Ishikawa (cell line): ENCODE results near the gene UBE2Q1.

Experiments used
- CEBPB ChIP-seq: IDR thresholded peaks from 2 replicates; pipeline ENCODE4 v1.6.1; 2012
- CREB1 ChIP-seq: IDR thresholded peaks from 2 replicates; pipeline ENCODE4 v1.6.1; 2012; ENCODE audit warnings: low read depth
- EGR1 ChIP-seq: IDR thresholded peaks from 2 replicates; pipeline ENCODE4 v1.6.1; 2012
- EP300 ChIP-seq: IDR thresholded peaks from 2 replicates; pipeline ENCODE4 v1.6.1; 2012; ENCODE audit warnings: borderline replicate concordance
- FOXM1 ChIP-seq: IDR thresholded peaks from 2 replicates; pipeline ENCODE4 v1.6.1; 2012; ENCODE audit warnings: low read depth, borderline replicate concordance
- NFIC ChIP-seq: IDR thresholded peaks from 2 replicates; pipeline ENCODE4 v1.6.1; 2012
- RAD21 ChIP-seq: IDR thresholded peaks from 2 replicates; pipeline ENCODE4 v1.6.1; 2012; ENCODE audit warnings: low read depth
- REST ChIP-seq: IDR thresholded peaks from 2 replicates; pipeline ENCODE4 v1.6.1; 2012; ENCODE audit warnings: low read depth, mild to moderate bottlenecking
- TAF1 ChIP-seq: IDR thresholded peaks from 2 replicates; pipeline ENCODE4 v1.6.1; 2012; ENCODE audit warnings: low read depth, mild to moderate bottlenecking
- TCF12 ChIP-seq: IDR thresholded peaks from 2 replicates; pipeline ENCODE4 v1.6.1; 2012; ENCODE audit warnings: low read depth
- TEAD4 ChIP-seq: IDR thresholded peaks from 2 replicates; pipeline ENCODE4 v1.6.1; 2012
- YY1 ChIP-seq: IDR thresholded peaks from 2 replicates; pipeline ENCODE4 v1.6.1; 2012; ENCODE audit warnings: low read depth
- ZBTB7A ChIP-seq: IDR thresholded peaks from 2 replicates; pipeline ENCODE4 v1.6.1; 2012; ENCODE audit warnings: low read depth
- TF ChIP-seq, protein P1 (sequence below): IDR thresholded peaks from 2 replicates; pipeline ENCODE4 v1.6.1; 2012
- TF ChIP-seq, protein P2 (sequence below): IDR thresholded peaks from 2 replicates; pipeline ENCODE4 v1.6.1; 2012

UBE2Q1 gene

GRCh38 chr1:154521695-154522094, 36.8 kb downstream of the UBE2Q1 start:
- TF ChIP-seq EGR1 (no peak), EP300 (no peak), CEBPB (no peak), TCF12 (no peak), ZBTB7A (no peak), YY1 (no peak), FOXM1 (no peak), NFIC (no peak), CREB1 (no peak), RAD21 (no peak), TAF1 (no peak), TEAD4 (no peak)
- TF ChIP-seq, protein P1, sequence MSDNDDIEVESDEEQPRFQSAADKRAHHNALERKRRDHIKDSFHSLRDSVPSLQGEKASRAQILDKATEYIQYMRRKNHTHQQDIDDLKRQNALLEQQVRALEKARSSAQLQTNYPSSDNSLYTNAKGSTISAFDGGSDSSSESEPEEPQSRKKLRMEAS: no peak

DNA sequence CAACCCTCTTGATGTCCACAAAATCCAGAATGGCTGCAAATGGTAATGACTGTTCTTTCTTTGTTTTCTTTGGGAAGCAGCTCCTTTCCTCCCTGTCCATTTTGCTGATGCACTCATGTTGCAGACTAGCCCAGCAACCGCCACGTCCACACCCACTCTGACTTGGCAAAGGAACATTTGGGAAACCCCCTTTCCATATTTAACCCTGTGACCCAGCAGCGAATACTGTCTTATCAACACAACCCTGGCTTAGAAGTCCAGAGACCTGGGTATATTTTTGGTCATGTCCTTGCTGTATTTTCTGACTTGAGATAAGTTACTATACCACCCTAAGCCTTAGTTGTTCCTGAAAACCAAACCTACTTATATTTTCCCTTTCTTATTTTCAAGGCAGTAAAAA, 38.1 kb downstream of the UBE2Q1 start:
- TF ChIP-seq TEAD4 (no peak), REST (no peak), ZBTB7A (no peak), TAF1 (no peak), FOXM1 (no peak)

DNA sequence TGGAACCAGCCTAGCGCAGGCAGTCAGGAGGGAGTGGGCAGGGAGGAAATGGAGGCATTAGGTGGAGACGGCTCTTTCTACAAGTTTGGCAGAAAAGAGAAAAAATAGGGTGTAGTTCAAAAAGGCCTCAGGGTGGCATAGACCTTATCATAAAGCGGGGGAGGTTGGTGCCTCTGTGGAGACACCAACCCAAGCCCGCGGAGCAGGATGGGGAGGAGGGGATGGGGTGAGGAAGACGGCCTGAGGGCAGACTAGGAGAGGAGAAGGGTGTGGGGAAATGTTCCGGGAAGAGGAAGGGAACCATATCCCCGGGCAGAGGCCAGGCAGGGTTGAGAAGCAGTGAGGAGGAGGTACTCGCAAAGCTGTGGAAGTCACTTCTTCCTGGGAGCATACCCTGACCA, 38.9 kb downstream of the UBE2Q1 start:
- TF ChIP-seq, protein P2, sequence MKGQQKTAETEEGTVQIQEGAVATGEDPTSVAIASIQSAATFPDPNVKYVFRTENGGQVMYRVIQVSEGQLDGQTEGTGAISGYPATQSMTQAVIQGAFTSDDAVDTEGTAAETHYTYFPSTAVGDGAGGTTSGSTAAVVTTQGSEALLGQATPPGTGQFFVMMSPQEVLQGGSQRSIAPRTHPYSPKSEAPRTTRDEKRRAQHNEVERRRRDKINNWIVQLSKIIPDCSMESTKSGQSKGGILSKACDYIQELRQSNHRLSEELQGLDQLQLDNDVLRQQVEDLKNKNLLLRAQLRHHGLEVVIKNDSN: no peak
- TF ChIP-seq CEBPB (no peak), ZBTB7A (no peak), NFIC (no peak), TAF1 (no peak), FOXM1 (no peak), CREB1 (no peak), EGR1 (no peak), TCF12 (no peak), REST (no peak)

- TF ChIP-seq NFIC (no peak), TEAD4 (no peak), FOXM1 (no peak), EGR1 (no peak), RAD21 (no peak), YY1 (no peak), CREB1 (no peak), TCF12 (no peak), TAF1 (no peak), ZBTB7A (no peak)
- TF ChIP-seq, protein P2: no peak
Observed at GRCh38 chr1:154517661-154518060, 40.8 kb downstream of the UBE2Q1 start.

DNA sequence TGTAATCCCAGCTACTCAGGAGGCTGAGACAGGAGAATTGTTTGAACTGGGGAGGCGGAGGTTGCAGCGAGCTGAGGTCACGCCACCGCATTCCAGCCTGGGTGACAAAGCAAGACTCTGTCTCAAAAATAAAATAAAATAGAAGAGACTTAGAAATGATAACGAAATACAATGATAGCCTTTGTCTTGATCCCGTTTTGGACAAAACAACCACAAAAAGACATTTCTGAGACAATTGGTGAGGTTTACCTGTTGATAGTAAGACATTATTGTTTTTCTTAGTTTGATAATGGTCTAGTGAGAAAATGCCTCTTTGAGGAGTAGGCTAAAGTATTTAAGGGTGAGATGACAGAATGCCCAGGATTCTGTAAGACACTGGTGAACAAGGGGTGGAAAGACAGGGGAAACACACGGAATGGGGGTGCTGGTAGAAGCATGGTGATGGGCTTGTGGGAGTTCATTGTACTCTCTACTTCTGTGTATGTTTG, 44.4 kb downstream of the UBE2Q1 start:
- TF ChIP-seq EP300: no peak
- TF ChIP-seq CREB1: no peak
- no peak for TF ChIP-seq TCF12
- no peak for TF ChIP-seq RAD21
- TF ChIP-seq, protein P1: no peak
- TF ChIP-seq TEAD4: no peak
- no peak for TF ChIP-seq NFIC
- no peak for TF ChIP-seq FOXM1
- no peak for TF ChIP-seq TAF1
- TF ChIP-seq, protein P2: no peak
- TF ChIP-seq REST: no peak
- TF ChIP-seq EGR1: no peak
- no peak for TF ChIP-seq ZBTB7A
- no peak for TF ChIP-seq YY1
- TF ChIP-seq CEBPB: no peak
